ENCODE measurements around the gene OTOA.

Gene OTOA

GRCh38 chr16:21717608-21718007, 53.8 kb downstream of the OTOA start:
- CTCF ChIA-PET, result interaction anchor here (0.5 to 4.1 kb wide), 5 partner anchors 9 to 1291 kb away, joined by 4 to 16 read pairs (median 5); no protein-coding TSS in a partner anchor
- TF ChIP-seq ZNF404 (tag by site-specific recombination; IDR thresholded peaks at IDR 0.05) (no peak), ZNF280D (tag by site-specific recombination; IDR thresholded peaks at IDR 0.05) (no peak), MEIS1 (CRISPR knock-in tag; IDR thresholded peaks at IDR 0.05; ENCODE audit: borderline replicate concordance) (no peak), ZNF266 (tag by site-specific recombination; IDR thresholded peaks at IDR 0.05; ENCODE audit: low read depth) (no peak), ZNF121 (tag by site-specific recombination; IDR thresholded peaks at IDR 0.05) (no peak), GLI2 (tag by site-specific recombination; IDR thresholded peaks at IDR 0.05; ENCODE audit: borderline replicate concordance, low read depth) (no peak), ZNF423 (tag by site-specific recombination; IDR thresholded peaks at IDR 0.05) (no peak)
- no peaks in the 10 kb centered on the region for H3K36me3 ChIP-seq (ENCODE audit: control insufficient read depth in 2 of 2, insufficient read depth in 1 of 2, low read length in 2 of 2)
- H3K4me1 ChIP-seq (ENCODE audit: control insufficient read depth, insufficient read depth, low read length), result no peaks in the 10 kb centered on the region
- H3K4me3 ChIP-seq (ENCODE audit: low read depth, low read length), result no peak overlapping the region
- no peaks in the 10 kb centered on the region for H3K9me3 ChIP-seq (ENCODE audit: control insufficient read depth, insufficient read depth, low read depth, low read length)
- no peak overlapping the region for H3K27ac ChIP-seq (ENCODE audit: extremely low read depth, low read depth, low read length)
- POLR2A ChIA-PET, result no interaction called here

GRCh38 chr16:21719283-21719682, 55.5 kb downstream of the OTOA start:
- Histone ChIP-seq H3K4me1 (ENCODE audit: control insufficient read depth, insufficient read depth, low read length) (no peaks in the 10 kb centered on the region), H3K4me3 (ENCODE audit: low read depth, low read length) (no peak overlapping the region), H3K36me3 (ENCODE audit: control insufficient read depth in 2 of 2, insufficient read depth in 1 of 2, low read length in 2 of 2) (no peaks in the 10 kb centered on the region), H3K9me3 (ENCODE audit: control insufficient read depth, insufficient read depth, low read depth, low read length) (no peaks in the 10 kb centered on the region), H3K27ac (ENCODE audit: extremely low read depth, low read depth, low read length) (no peak overlapping the region)
- ChIA-PET CTCF (interaction anchor here (0.6 to 4.1 kb wide), 3 partner anchors 11 to 41 kb away, joined by 4 to 16 read pairs (median 5); no protein-coding TSS in a partner anchor), POLR2A (no interaction called here)
- TF ChIP-seq ZFP41 (tag by site-specific recombination; IDR thresholded peaks at IDR 0.05; ENCODE audit: borderline replicate concordance) (no peak), PRDM4 (tag by site-specific recombination; IDR thresholded peaks at IDR 0.05) (no peak), ZNF621 (tag by site-specific recombination; IDR thresholded peaks at IDR 0.05) (no peak), ZNF677 (tag by site-specific recombination; IDR thresholded peaks at IDR 0.05) (no peak), ZNF776 (tag by site-specific recombination; IDR thresholded peaks at IDR 0.05; ENCODE audit: borderline replicate concordance) (no peak), ZNF404 (tag by site-specific recombination; IDR thresholded peaks at IDR 0.05) (no peak), ZNF571 (tag by site-specific recombination; IDR thresholded peaks at IDR 0.05) (no peak), ZIC2 (tag by site-specific recombination; IDR thresholded peaks at IDR 0.05) (no peak), ZNF280D (tag by site-specific recombination; IDR thresholded peaks at IDR 0.05) (no peak), ZNF391 (tag by site-specific recombination; IDR thresholded peaks at IDR 0.05; ENCODE audit: borderline replicate concordance, low read depth) (no peak)
- TF ChIP-seq, protein P1, sequence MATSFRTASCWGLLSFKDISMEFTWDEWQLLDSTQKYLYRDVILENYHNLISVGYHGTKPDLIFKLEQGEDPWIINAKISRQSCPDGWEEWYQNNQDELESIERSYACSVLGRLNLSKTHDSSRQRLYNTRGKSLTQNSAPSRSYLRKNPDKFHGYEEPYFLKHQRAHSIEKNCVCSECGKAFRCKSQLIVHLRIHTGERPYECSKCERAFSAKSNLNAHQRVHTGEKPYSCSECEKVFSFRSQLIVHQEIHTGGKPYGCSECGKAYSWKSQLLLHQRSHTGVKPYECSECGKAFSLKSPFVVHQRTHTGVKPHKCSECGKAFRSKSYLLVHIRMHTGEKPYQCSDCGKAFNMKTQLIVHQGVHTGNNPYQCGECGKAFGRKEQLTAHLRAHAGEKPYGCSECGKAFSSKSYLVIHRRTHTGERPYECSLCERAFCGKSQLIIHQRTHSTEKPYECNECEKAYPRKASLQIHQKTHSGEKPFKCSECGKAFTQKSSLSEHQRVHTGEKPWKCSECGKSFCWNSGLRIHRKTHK (tag by site-specific recombination; IDR thresholded peaks at IDR 0.05), result no peak
- TF ChIP-seq, protein P2, sequence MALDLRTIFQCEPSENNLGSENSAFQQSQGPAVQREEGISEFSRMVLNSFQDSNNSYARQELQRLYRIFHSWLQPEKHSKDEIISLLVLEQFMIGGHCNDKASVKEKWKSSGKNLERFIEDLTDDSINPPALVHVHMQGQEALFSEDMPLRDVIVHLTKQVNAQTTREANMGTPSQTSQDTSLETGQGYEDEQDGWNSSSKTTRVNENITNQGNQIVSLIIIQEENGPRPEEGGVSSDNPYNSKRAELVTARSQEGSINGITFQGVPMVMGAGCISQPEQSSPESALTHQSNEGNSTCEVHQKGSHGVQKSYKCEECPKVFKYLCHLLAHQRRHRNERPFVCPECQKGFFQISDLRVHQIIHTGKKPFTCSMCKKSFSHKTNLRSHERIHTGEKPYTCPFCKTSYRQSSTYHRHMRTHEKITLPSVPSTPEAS (tag by site-specific recombination; IDR thresholded peaks at IDR 0.05), result no peak
